Esophagus muscularis mucosa (tissue), 3 donors: Measurements from ENCODE around the gene PARD3B.

Experiments
- CTCF ChIP-seq, 3 experiments: fragments of 200-600 bp in 2 of 3; fragments of 450-650 bp in 1 of 3; sonication (generic) in 2 of 3; IDR thresholded peaks; one replicate each; pipeline ENCODE4 v1.5.1; 2017 to 2019; ENCODE audit warnings: antibody characterized with exemption in 3 of 3, mild to moderate bottlenecking in 2 of 3, moderate library complexity in 1 of 3
- POLR2A ChIP-seq: fragments of 450-650 bp; IDR thresholded peaks from one replicate; pipeline ENCODE4 v1.6.1; 2017; ENCODE audit warnings: antibody characterized with exemption, moderate library complexity, mild to moderate bottlenecking, low read depth
- POLR2AphosphoS5 ChIP-seq, 2 donors: sonication (generic); formaldehyde crosslinking; IDR thresholded peaks; one replicate each; pipeline ENCODE4 v1.6.1; 2017; ENCODE audit warnings: antibody characterized with exemption in 2 of 2

GRCh38 chr2:205435970-205436369 is 890.7 kb downstream of the PARD3B start:
- no peak for TF ChIP-seq CTCF (IDR thresholded peaks at IDR 0.05)
- no peak for TF ChIP-seq POLR2AphosphoS5 (IDR thresholded peaks at IDR 0.05)
- no peak for TF ChIP-seq POLR2A
